Measurements from ENCODE around the gene EID2.

EID2 gene

GRCh38 chr19:39494661-39495060 is 45.3 kb downstream of the EID2 start:
- Histone ChIP-seq H3K27me3 (ENCODE audit: low read length) (no peaks in the 10 kb centered on the region), H3K36me3 (ENCODE audit: low read length) (no peaks in the 10 kb centered on the region), H3K79me2 (ENCODE audit: insufficient read depth, low read length) (no peaks in the 10 kb centered on the region), H3K27ac (ENCODE audit: low read depth, low read length) (no peak overlapping the region), H4K20me1 (ENCODE audit: low read depth, low read length) (no peaks in the 10 kb centered on the region), H3F3A (ENCODE audit: insufficient read depth) (0 out of 2 replicates have a peak, but pooled peaks cover 3% of the 10 kb centered on the region), H3K4me2 (ENCODE audit: low read depth, low read length, poor library complexity, severe bottlenecking) (no peak overlapping the region), H3K9me2 (replicated peaks; ENCODE audit: insufficient read depth, low read length) (no peaks in the 10 kb centered on the region), H3K4me3 (ENCODE audit: insufficient read depth, low read length, poor library complexity, severe bottlenecking) (no peak overlapping the region), H3K9me3 (ENCODE audit: insufficient read depth, low read length) (no peaks in the 10 kb centered on the region), H3K9ac (ENCODE audit: low read length) (no peak overlapping the region), H2AFZ (ENCODE audit: low read depth, low read length, severe bottlenecking) (no peak overlapping the region)
- no peak for TF ChIP-seq EZH2phosphoT487 (conservative IDR thresholded peaks at IDR 0.05; ENCODE audit: low read length)
- TF ChIP-seq, protein P1, sequence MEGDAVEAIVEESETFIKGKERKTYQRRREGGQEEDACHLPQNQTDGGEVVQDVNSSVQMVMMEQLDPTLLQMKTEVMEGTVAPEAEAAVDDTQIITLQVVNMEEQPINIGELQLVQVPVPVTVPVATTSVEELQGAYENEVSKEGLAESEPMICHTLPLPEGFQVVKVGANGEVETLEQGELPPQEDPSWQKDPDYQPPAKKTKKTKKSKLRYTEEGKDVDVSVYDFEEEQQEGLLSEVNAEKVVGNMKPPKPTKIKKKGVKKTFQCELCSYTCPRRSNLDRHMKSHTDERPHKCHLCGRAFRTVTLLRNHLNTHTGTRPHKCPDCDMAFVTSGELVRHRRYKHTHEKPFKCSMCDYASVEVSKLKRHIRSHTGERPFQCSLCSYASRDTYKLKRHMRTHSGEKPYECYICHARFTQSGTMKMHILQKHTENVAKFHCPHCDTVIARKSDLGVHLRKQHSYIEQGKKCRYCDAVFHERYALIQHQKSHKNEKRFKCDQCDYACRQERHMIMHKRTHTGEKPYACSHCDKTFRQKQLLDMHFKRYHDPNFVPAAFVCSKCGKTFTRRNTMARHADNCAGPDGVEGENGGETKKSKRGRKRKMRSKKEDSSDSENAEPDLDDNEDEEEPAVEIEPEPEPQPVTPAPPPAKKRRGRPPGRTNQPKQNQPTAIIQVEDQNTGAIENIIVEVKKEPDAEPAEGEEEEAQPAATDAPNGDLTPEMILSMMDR (IDR thresholded peaks at IDR 0.05; ENCODE audit: insufficient read depth, low read length, poor library complexity, severe bottlenecking): no peak

GRCh38 chr19:39492788-39493187 is 47.2 kb downstream of the EID2 start:
- Histone ChIP-seq H3K27me3 (ENCODE audit: low read length) (no peaks in the 10 kb centered on the region), H3K9ac (ENCODE audit: low read length) (no peak overlapping the region), H3F3A (ENCODE audit: insufficient read depth) (0 out of 2 replicates have a peak, but pooled peaks cover 3% of the 10 kb centered on the region), H3K27ac (ENCODE audit: low read depth, low read length) (no peak overlapping the region), H3K36me3 (ENCODE audit: low read length) (no peaks in the 10 kb centered on the region), H3K9me3 (ENCODE audit: insufficient read depth, low read length) (no peaks in the 10 kb centered on the region), H4K20me1 (ENCODE audit: low read depth, low read length) (no peaks in the 10 kb centered on the region), H3K79me2 (ENCODE audit: insufficient read depth, low read length) (no peaks in the 10 kb centered on the region), H3K4me3 (ENCODE audit: insufficient read depth, low read length, poor library complexity, severe bottlenecking) (no peak overlapping the region), H3K4me2 (ENCODE audit: low read depth, low read length, poor library complexity, severe bottlenecking) (no peak overlapping the region), H3K9me2 (replicated peaks; ENCODE audit: insufficient read depth, low read length) (no peaks in the 10 kb centered on the region), H2AFZ (ENCODE audit: low read depth, low read length, severe bottlenecking) (no peak overlapping the region)
- TF ChIP-seq EZH2phosphoT487 (conservative IDR thresholded peaks at IDR 0.05; ENCODE audit: low read length): no peak
- TF ChIP-seq, protein P1 (IDR thresholded peaks at IDR 0.05; ENCODE audit: insufficient read depth, low read length, poor library complexity, severe bottlenecking): no peak

- Histone ChIP-seq H3K4me3 (ENCODE audit: insufficient read depth, low read length, poor library complexity, severe bottlenecking) (no peak overlapping the region), H3F3A (ENCODE audit: insufficient read depth) (0 out of 2 replicates have a peak, but pooled peaks cover 3% of the 10 kb centered on the region), H3K9me2 (replicated peaks; ENCODE audit: insufficient read depth, low read length) (no peaks in the 10 kb centered on the region), H3K27me3 (ENCODE audit: low read length) (no peaks in the 10 kb centered on the region), H3K79me2 (ENCODE audit: insufficient read depth, low read length) (no peaks in the 10 kb centered on the region), H3K4me2 (ENCODE audit: low read depth, low read length, poor library complexity, severe bottlenecking) (no peak overlapping the region), H3K9me3 (ENCODE audit: insufficient read depth, low read length) (no peaks in the 10 kb centered on the region), H3K9ac (ENCODE audit: low read length) (no peak overlapping the region), H3K27ac (ENCODE audit: low read depth, low read length) (no peak overlapping the region), H2AFZ (ENCODE audit: low read depth, low read length, severe bottlenecking) (no peak overlapping the region), H3K36me3 (ENCODE audit: low read length) (no peaks in the 10 kb centered on the region), H4K20me1 (ENCODE audit: low read depth, low read length) (no peaks in the 10 kb centered on the region)
- TF ChIP-seq, protein P1 (IDR thresholded peaks at IDR 0.05; ENCODE audit: insufficient read depth, low read length, poor library complexity, severe bottlenecking): no peak
- TF ChIP-seq EZH2phosphoT487 (conservative IDR thresholded peaks at IDR 0.05; ENCODE audit: low read length): no peak
Observed at GRCh38 chr19:39492225-39492624, 47.7 kb downstream of the EID2 start.
